ENCODE measurements around the gene KCNQ1.

DNA sequence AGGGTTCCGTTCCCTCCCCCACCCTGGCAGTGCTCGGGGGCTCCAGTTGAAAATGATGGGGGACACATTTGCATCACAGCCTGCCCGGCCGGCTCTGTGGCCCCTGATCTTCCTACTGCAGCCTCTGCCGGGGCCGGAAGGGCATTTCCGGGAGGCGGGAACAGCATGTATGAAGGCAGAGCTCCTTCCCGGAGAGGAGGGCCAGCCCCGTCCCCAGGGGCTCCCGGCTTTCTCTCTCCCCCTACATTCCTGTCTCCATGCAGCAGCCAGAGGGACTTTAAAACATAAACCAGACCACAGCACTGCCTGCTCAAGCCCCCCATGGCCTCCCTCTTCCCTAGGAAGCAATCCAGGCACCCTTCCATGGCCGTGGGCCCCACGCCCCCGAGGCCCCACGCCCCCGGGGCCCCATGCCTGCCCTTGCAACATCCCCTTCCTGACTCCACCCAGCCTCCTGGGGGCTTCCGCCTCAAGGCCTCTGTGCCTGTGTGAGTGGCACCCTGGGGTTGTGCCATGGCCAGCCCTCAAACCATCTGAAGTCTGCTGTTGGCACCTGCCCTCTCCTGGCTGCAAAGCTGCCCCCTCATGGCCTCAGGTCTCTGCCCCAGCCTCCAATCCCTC, 367.7 kb downstream of the KCNQ1 start:
- no peak for TF ChIP-seq POLR2A (IDR thresholded peaks at IDR 0.05; ENCODE audit: low read depth, low read length)
- TF ChIP-seq POLR2AphosphoS5 (IDR thresholded peaks at IDR 0.05; ENCODE audit: low read depth, low read length) = no peak

Measured in GM12891 (cell line).